ENCODE results near the gene UACA. TPM values are rescaled to one million over a fixed set of nuclear protein-coding genes. Genes with fewer than 3 reads are reported as not detected.

UACA gene
- total RNA-seq, 1 experiment from 2014 or later: 38.0 TPM

DNA sequence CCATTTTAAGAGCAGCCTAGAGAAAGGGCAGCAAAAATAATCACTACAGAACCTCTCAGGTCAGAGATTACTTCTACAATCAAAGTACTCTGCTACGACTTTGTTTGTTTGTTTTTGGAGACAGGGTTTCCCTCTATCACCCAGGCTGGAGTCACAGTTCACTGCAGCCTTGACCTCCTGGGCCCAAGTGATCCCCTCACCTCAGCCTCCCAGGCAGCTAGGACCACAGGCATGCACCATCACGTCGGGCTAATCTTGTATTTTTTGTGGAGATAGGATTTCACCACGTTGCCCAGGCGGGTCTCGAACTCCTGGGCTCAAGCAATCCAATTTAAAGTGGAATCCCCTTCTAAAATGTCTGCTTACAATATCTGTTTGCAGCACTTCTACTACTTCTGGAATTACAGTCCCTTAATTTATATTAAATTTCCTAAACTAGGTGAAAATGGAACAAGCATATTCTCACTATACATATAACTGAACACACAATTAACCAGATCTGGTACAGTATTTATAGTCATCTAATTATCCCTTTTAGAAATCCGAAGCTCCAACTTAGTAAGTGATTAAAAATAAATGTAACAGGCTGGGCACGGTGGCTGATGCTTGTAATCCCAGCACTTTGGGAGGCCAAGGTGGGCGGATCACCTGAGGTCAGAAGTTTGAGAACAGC is 4.4 kb downstream of the UACA start:
- no peak overlapping the region for H3K4me2 ChIP-seq (ENCODE audit: insufficient read depth, insufficient read length, low read length)
- no peak overlapping the region for H2AK5ac ChIP-seq (ENCODE audit: insufficient read length, low read length)
- no peaks in the 10 kb centered on the region for H3K27me3 ChIP-seq (ENCODE audit: insufficient read depth, low read length)
- no peak overlapping the region for H3K23ac ChIP-seq (ENCODE audit: insufficient read length, low read depth, low read length)
- H2BK15ac ChIP-seq (ENCODE audit: low read depth, low read length): no peak overlapping the region
- H3K79me2 ChIP-seq (ENCODE audit: insufficient read depth, low read length): no peaks in the 10 kb centered on the region
- H2BK5ac ChIP-seq (ENCODE audit: insufficient read length, low read length): no peak overlapping the region
- TF ChIP-seq, protein P1, sequence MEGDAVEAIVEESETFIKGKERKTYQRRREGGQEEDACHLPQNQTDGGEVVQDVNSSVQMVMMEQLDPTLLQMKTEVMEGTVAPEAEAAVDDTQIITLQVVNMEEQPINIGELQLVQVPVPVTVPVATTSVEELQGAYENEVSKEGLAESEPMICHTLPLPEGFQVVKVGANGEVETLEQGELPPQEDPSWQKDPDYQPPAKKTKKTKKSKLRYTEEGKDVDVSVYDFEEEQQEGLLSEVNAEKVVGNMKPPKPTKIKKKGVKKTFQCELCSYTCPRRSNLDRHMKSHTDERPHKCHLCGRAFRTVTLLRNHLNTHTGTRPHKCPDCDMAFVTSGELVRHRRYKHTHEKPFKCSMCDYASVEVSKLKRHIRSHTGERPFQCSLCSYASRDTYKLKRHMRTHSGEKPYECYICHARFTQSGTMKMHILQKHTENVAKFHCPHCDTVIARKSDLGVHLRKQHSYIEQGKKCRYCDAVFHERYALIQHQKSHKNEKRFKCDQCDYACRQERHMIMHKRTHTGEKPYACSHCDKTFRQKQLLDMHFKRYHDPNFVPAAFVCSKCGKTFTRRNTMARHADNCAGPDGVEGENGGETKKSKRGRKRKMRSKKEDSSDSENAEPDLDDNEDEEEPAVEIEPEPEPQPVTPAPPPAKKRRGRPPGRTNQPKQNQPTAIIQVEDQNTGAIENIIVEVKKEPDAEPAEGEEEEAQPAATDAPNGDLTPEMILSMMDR (conservative IDR thresholded peaks at IDR 0.05): no peak
- H3K23me2 ChIP-seq (ENCODE audit: insufficient read length, low read depth, low read length, poor library complexity, severe bottlenecking): no peaks in the 10 kb centered on the region
- H3T11ph ChIP-seq (ENCODE audit: low read length): no peak overlapping the region
- no peaks in the 10 kb centered on the region for H3K9me3 ChIP-seq (ENCODE audit: control insufficient read depth, low read depth, low read length)
- no peak overlapping the region for H3K18ac ChIP-seq (ENCODE audit: insufficient read length, low read depth, low read length)
- H3K56ac ChIP-seq (ENCODE audit: insufficient read length, low read depth, low read length): no peak overlapping the region
- no peak overlapping the region for H2BK120ac ChIP-seq (ENCODE audit: low read depth, low read length, poor library complexity, severe bottlenecking)
- no peak overlapping the region for H2AFZ ChIP-seq (ENCODE audit: low read length)
- no peak overlapping the region for H4K91ac ChIP-seq (ENCODE audit: insufficient read length, low read depth, low read length)
- Mint-ChIP-seq H3K27ac (peak overlapping the region in 1 of 3 experiments; percentile 96; a peak in 2 of 7 replicates), H3K4me1 (peaks cover 27 to 28% of the 10 kb centered on the region in 2 experiments), H3K36me3 (ENCODE audit: insufficient read depth in 1 of 3, low read depth in 3 of 3) (no peaks in the 10 kb centered on the region), H3K4me3 (peak overlapping the region in 1 of 2 experiments; percentile 44; a peak in 1 of 5 replicates), H3K9me3 (no peaks in the 10 kb centered on the region), H3K27me3 (ENCODE audit: low read depth) (no peaks in the 10 kb centered on the region)
- H3K4me1 ChIP-seq (ENCODE audit: insufficient read depth, low read length): no peaks in the 10 kb centered on the region
- H3K4ac ChIP-seq (ENCODE audit: low read depth, low read length): no peak overlapping the region
- H2BK20ac ChIP-seq (ENCODE audit: low read depth, low read length, poor library complexity, severe bottlenecking): no peak overlapping the region
- H4K5ac ChIP-seq (ENCODE audit: insufficient read length, low read depth, low read length): no peak overlapping the region
- no peaks in the 10 kb centered on the region for H3K79me1 ChIP-seq (ENCODE audit: insufficient read depth, low read depth, low read length, poor library complexity, severe bottlenecking)
- no peaks in the 10 kb centered on the region for H4K20me1 ChIP-seq (ENCODE audit: control insufficient read depth, insufficient read depth, insufficient read length)
- H3K27ac ChIP-seq (ENCODE audit: insufficient read length, low read depth, low read length): no peak overlapping the region
- DNase-seq: no peak
- no CpG with 5 or more reads among the region's 9 CpGs for WGBS (ENCODE audit: extremely low coverage, insufficient read length, low lambda C conversion rate)
- no peak overlapping the region for H2BK12ac ChIP-seq (ENCODE audit: insufficient read length, low read depth, low read length)
- no peak overlapping the region for H3K9ac ChIP-seq (ENCODE audit: extremely low read depth, insufficient read length, low read length)
- H4K8ac ChIP-seq (replicated peaks; ENCODE audit: insufficient read length, low read depth, low read length): no peak overlapping the region
- H3K14ac ChIP-seq (ENCODE audit: insufficient read depth, low read length): no peak overlapping the region

Measured in H9 (cell line).